Measurements from ENCODE around the gene PARD3B.

Gene PARD3B

DNA sequence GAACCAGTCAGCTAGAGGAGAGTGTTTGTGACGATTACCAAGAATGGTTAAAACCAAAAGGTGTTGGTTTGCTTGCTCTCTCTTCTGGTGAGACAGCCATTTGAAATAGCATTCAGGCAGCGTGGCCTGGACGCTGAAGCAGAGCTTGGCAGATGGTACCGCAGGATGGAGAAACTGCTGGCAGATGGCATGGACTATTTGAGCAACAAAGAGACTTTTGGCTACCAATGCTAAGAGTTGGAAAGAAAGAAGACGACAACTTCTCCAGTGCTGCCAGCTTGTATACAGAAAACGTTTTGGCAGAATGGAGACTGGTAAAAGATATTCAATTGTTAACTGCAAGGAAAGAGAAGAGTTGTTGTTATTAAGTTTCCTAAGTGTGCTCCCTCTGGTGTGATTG is 315.0 kb downstream of the PARD3B start:
- DNase-seq: peak; percentile 32

GRCh38 chr2:204862809-204863208 is 317.5 kb downstream of the PARD3B start:
- no peak for DNase-seq

- no peak for DNase-seq
These were observed 318.1 kb downstream of the PARD3B start for GRCh38 chr2:204863336-204863735.

DNA sequence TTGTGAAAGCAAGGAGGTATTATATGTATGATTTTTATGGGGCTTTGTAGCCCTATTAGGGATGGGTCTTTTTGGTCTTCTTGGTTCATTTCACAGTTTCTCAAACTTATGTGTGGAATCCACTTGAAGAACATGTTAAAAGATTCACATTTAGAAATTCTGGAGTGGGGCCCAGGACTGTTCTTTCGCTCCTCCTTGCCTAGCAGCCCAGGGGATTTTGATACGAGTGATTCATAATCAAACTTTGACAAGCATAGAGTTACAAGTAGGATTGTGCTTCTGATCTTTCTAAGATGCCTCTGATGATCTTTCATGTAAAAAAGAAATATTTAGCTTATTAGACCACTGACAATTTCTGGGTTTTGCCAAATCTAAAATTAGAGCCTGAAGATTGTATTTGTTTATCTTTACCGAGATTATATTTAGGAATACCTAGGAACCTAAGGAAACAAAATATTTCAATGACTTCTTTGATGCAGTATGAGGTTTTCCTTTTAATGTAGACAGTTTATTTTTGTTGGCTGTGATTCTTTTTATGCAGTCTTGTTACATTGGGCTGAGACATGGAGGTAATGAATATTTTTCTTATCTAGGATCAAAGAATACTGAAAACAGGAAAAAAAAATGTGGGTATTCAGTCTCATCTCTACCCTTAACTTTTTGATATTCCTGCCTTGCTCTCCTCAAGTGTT is 324.0 kb downstream of the PARD3B start:
- no peak for DNase-seq

DNA sequence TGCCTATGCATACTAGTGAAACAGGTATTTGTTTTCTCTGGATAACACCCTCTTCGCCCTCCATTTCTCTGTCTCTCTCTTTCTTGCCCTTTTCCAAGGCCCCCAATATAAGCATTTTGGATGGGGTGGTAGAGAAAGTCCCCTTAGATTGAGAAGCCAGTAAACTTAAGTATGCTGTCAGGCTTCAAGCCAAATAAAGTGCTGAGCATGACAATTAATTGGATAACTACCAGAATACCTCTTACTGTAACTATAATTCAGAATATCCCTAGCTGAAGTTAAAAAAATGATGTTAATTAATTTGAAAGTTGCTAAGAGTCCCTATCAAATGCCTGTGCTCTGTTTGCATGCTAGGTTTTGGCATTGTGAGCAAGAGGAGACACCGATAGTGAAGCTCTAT is 324.8 kb downstream of the PARD3B start:
- no peak for DNase-seq

DNA sequence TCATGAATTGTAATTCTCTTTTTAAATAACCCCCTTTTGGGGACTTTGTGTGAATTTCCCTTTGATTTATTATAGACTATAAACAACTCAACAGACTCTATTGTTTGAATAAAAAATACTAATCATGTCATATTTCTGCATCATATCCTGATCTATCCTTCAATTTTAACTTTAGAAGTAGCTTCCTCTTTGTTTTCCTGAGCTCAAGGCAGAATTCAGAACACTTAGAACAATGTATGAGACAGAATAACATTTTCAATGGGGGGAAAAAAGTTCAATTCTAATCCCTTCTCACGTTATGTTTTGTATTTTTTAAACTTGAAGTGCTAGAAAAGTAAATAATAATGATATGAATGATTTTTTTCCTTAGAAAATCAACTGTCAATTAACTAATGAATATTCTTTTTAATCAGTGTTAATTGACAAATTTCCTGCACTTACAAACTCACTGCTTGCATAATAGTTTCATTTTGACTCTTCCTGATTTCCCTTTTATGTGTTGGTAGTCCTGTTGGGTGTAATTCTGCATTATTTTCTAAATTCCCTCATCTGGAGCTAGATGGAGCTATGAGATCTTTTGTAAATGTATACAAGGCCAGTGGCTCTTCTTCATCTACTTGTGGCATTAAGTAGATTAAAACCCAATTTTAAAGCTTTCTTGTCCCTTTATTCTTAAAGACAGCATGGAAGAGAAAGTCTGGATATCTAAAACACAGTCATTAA is 326.1 kb downstream of the PARD3B start:
- peak; percentile 42 for DNase-seq

GRCh38 chr2:204876311-204876710 is 331.0 kb downstream of the PARD3B start:
- DNase-seq: no peak

- no peak for DNase-seq
These were observed 332.4 kb downstream of the PARD3B start for GRCh38 chr2:204877691-204878090.

DNA sequence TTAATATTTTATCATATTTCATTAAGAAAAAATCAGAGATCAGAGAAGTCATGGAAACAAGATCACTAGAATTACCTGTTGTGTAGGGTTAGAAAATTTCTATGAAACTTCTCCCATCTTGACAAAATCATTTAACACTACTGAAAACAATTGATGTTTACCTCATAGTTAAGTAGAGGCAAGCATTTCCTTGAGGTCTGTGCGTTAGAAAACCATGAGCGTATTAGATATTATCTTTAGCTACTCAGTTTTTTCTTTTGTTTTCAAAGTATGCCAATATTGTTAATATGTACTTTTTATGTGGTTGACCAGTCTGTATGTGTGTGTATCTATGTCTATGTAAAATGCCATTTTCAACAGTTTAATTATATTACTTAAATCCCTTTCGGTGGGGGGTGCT is 335.7 kb downstream of the PARD3B start:
- DNase-seq: no peak

DNA sequence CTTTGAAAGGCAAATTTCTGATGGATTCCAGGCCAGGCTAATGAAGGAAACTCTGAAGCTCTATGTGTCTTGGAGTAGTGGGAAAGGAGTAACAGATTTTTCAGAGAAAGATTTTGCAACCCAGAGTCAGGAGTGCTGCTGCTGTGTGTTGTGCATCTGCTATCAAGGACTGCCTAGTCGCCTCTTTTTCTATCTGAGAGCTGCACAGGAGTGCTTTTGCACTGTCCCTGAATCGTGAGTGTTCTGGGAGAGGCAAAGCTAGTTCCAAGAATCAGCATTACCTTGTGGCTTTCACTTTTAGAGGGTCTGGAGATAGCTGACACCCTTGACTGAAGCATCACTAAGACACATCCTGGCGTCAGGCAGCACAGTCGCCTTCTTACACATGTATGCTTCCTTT is 336.4 kb downstream of the PARD3B start:
- no peak for DNase-seq

DNA sequence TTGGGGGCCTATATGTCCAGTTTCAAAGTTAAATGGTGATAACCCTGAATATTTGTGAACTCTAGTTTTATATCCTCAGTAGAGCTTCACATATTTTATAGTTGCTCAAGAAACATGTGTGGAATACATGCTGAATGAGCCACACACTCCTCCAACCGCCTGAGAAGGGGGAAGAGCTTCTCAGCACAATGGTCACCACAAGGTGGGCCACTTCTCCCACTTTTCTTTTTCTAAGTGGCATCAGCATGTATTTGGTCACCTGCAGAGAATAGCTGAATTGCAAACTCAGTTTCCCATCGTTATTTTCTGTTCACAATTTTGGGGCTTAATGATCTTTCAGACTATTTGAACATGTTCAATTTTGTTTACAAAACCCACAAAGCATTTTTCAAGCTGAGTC is 340.5 kb downstream of the PARD3B start:
- no peak for DNase-seq

DNA sequence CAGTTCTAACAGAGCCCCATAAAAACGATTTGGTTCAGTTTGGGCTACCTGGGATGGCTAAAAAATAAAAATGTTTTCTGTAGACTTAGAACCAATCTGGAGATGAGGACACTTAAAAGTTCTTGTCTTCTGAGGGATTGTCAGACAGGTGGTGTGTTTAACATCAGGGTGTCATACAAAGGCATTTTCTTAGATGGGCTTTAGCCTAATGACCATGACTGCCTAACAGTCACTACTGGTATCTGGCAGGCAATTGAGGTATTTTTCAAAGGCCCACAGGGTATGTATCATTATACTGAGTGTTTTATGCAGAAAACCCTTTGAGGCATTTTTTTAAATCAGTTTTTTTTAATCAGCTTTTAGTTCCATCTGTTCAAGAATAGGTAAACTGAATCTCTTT is 341.4 kb downstream of the PARD3B start:
- no peak for DNase-seq

DNA sequence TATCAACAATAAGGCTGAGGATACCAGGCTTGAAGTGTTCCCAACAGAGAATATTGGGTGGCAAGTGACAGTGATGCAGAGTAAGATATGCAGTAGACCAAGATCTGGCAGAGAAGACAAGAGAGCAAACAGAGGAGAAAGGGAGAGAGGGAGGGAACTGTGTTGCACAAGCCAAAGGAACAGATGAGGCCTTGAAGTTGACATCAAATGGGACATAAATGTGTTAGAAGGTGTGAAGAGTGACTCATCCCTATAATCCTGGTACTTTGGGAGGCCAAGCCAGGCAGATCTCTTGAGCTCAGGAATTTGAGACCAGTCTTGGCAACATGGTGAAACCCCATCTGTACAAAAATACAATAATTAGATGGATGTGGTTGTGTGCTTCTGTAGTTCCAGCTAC is 342.9 kb downstream of the PARD3B start:
- DNase-seq: no peak

DNA sequence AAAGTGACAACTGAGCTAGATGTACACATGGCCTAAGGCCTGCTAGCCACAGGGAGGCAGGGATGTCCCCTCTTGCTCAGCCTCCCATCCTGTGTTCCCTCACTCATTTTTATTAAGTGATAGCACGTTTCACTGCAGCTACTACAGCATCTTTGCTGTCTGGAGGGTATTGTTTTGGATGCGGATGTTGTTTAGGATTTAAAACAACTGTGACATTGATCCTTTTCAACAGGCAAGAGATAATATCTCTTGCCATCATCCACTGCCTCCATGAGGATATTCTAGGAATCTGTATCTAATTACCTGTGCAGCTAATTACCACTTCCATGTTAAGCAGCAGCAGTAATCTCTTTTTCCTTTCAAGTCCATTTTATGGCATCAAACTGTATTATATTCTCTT is 345.4 kb downstream of the PARD3B start:
- DNase-seq: no peak

DNA sequence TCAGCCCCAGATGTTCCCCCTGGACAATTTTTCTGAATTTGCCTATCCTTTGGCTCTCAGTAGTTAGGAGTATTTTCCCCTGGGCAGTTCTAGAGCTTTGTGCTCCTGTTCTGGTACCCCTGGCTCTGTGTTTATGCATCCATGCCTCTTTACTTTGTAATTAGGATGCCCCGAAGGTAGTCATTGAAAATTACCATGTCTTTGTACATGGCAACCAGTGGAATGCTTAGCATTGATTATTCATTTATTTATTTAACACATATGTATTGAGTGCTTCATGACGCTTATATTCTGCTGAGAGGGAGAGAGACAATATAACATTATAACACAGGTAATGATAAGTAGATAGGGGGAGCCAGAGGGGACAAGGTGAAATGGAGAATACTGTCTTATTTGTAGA is 346.5 kb downstream of the PARD3B start:
- DNase-seq: no peak

DNA sequence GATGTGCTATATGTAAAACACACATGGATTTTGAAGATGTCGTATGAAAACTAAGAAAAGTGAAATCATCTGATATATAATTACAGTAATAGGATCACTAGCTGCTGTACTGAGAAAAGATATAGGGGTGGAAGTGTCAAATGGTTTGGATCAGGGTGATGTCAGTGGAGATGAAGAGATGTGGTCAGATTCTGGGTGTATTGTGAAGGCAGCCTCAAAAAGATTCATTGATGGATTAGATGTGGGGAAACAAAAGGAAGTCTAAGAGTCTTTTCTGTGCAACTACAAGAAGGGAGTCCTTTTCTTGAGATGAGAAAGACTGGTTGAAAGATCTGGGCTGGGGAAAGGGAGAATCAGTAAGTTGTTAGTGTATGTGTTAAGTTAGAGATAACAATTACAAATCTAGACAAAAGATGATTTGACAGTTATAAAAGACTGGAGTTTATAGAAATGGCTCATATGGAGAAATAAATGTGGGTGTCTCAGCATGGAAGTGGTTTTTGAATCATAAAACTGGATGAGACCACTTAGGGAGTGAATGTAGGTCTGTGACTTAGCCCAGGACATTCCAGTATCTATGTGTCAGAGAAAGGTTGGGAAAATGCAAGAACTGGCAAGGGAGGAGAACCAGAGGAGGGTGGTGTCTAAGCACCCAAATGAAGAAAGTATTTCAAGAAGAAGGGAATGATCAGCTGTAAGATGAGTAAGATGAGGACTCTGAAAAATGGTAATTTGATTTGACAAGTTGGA is 347.4 kb downstream of the PARD3B start:
- DNase-seq: no peak

GRCh38 chr2:204896146-204896545 is 350.9 kb downstream of the PARD3B start:
- DNase-seq: no peak

DNA sequence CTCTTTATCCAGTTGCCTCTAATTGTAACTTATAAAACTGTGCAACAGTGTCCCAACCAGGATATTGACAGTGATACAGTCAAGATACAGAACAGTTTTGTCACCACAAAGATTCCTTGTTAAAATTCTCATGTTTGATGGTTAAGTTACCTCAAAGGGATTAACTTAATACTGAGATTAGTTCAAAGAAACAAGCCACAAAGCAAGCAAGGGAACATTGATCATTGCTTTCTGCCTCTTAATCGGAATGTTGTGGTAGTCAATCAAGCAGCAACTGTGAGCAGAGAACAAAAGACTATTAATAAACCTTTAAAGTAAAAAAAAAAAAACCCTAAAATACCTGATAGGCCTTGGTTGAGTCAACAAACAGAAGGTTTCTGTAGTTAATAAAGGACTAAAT is 352.3 kb downstream of the PARD3B start:
- DNase-seq: no peak

- no peak for DNase-seq
These were observed 353.8 kb downstream of the PARD3B start for GRCh38 chr2:204898928-204899640.

- no peak for DNase-seq
These were observed 354.7 kb downstream of the PARD3B start for GRCh38 chr2:204899983-204900382.

GRCh38 chr2:204900487-204900886 is 355.2 kb downstream of the PARD3B start:
- DNase-seq: no peak

- no peak for DNase-seq
These were observed 355.6 kb downstream of the PARD3B start for GRCh38 chr2:204900910-204901309.

- DNase-seq: no peak
These were observed 356.3 kb downstream of the PARD3B start for GRCh38 chr2:204901591-204901990.
